CD14-positive monocyte (primary cell): ENCODE results near the gene KRTAP5-10. TPM values are rescaled to one million over a fixed set of nuclear protein-coding genes. Genes with fewer than 3 reads are reported as not detected.
"Not testable (repeated sequence)": the region's sequence is repeated elsewhere in the genome, so short reads cannot be mapped to it uniquely, and the experiment has no call there.

Source experiments
- DNase-seq, 3 donors: peaks; one replicate each; pipeline ENCODE4 v3.0.0-alpha.2; 2011 to 2022
- H2AFZ ChIP-seq: 2 replicates; pipeline ENCODE4 v1.6.0; 2012; ENCODE audit warnings: mild to moderate bottlenecking, low read depth, low read length, inconsistent platforms; ENCODE audit not compliant: insufficient read depth, poor library complexity, severe bottlenecking
- H3K27ac ChIP-seq, 2 donors: 1 replicate in 1 of 2; 2 replicates in 1 of 2; pipeline ENCODE4 v1.5.1; 2012 to 2013; ENCODE audit warnings: low read length in 2 of 2, control low read depth in 1 of 2, inconsistent platforms in 1 of 2, low read depth in 1 of 2, mild to moderate bottlenecking in 1 of 2
- H3K27me3 ChIP-seq, 2 donors: one replicate each; pipeline versions ENCODE4 v1.6.0 to v1.6.1; 2011 to 2013; ENCODE audit warnings: low read length in 2 of 2; ENCODE audit not compliant: control insufficient read depth in 2 of 2, insufficient read depth in 2 of 2
- H3K36me3 ChIP-seq, 2 donors: replicated peaks in 1 of 2; 1 replicate in 1 of 2; 2 replicates in 1 of 2; pipeline versions ENCODE4 v1.5.1 to v1.6.1; 2012 to 2013; ENCODE audit warnings: low read length in 2 of 2, control low read depth in 1 of 2, inconsistent platforms in 1 of 2, mild to moderate bottlenecking in 1 of 2; ENCODE audit not compliant: insufficient read depth in 2 of 2, control insufficient read depth in 1 of 2
- H3K4me1 ChIP-seq, 2 donors: 1 replicate in 1 of 2; 2 replicates in 1 of 2; pipeline versions ENCODE4 v1.5.1 to v1.6.1; 2012 to 2013; ENCODE audit warnings: low read length in 2 of 2, control low read depth in 1 of 2, inconsistent platforms in 1 of 2, mild to moderate bottlenecking in 1 of 2, moderate library complexity in 1 of 2; ENCODE audit not compliant: insufficient read depth in 2 of 2, control insufficient read depth in 1 of 2
- H3K4me2 ChIP-seq: replicated peaks from 2 replicates; pipeline ENCODE3; 2012; ENCODE audit warnings: low read length, moderate library complexity, mild to moderate bottlenecking; ENCODE audit not compliant: poor library complexity, severe bottlenecking; ENCODE audit errors: extremely low read depth
- H3K4me3 ChIP-seq, 3 experiments: fragments of 200-600 bp in 1 of 3; sonication (generic) in 1 of 3; replicated peaks in 1 of 3; 1 replicate in 2 of 3; 2 replicates in 1 of 3; pipeline ENCODE4 v1.5.1; 2011 to 2013; ENCODE audit warnings: low read length in 3 of 3, mild to moderate bottlenecking in 3 of 3, control low read depth in 2 of 3, low read depth in 2 of 3, inconsistent platforms in 1 of 3, moderate library complexity in 1 of 3
- H3K79me2 ChIP-seq: 2 replicates; pipeline ENCODE4 v1.6.0; 2012; ENCODE audit warnings: mild to moderate bottlenecking, control low read depth, inconsistent platforms, low read length, moderate library complexity; ENCODE audit not compliant: insufficient read depth
- H3K9ac ChIP-seq: 2 replicates; pipeline ENCODE4 v1.6.0; 2017; ENCODE audit warnings: low read length, mild to moderate bottlenecking; ENCODE audit not compliant: insufficient read depth, poor library complexity, severe bottlenecking
- H3K9me3 ChIP-seq, 2 donors: replicated peaks in 1 of 2; 1 replicate in 1 of 2; 2 replicates in 1 of 2; pipeline versions ENCODE4 v1.5.1 to v1.6.1; 2012 to 2013; ENCODE audit warnings: low read length in 2 of 2, control low read depth in 1 of 2; ENCODE audit not compliant: control insufficient read depth in 1 of 2, insufficient read depth in 1 of 2
- H4K20me1 ChIP-seq: 2 replicates; pipeline ENCODE4 v1.6.0; 2012; ENCODE audit warnings: mild to moderate bottlenecking, low read length, control low read depth, moderate library complexity; ENCODE audit not compliant: insufficient read depth
- H3K27ac Mint-ChIP-seq, 7 donors: one replicate each; pipeline ENCODE4 v1.8.0; 2020; ENCODE audit warnings: mild to moderate bottlenecking in 7 of 7, mixed read lengths in 7 of 7, moderate library complexity in 6 of 7, inconsistent platforms in 2 of 7
- H3K27me3 Mint-ChIP-seq, 3 donors: one replicate each; pipeline ENCODE4 v1.8.0; 2021 to 2022; ENCODE audit warnings: low read depth in 3 of 3, mild to moderate bottlenecking in 3 of 3, mixed read lengths in 3 of 3, moderate library complexity in 3 of 3, inconsistent platforms in 1 of 3
- H3K36me3 Mint-ChIP-seq, 2 donors: one replicate each; pipeline ENCODE4 v1.8.0; 2020; ENCODE audit warnings: mixed read lengths in 2 of 2, inconsistent platforms in 1 of 2, mild to moderate bottlenecking in 1 of 2
- H3K4me1 Mint-ChIP-seq: one replicate; pipeline ENCODE4 v1.8.0; 2020; ENCODE audit warnings: mild to moderate bottlenecking, mixed read lengths
- H3K4me3 Mint-ChIP-seq, 2 donors: one replicate each; pipeline ENCODE4 v1.8.0; 2020; ENCODE audit warnings: mild to moderate bottlenecking in 2 of 2, mixed read lengths in 2 of 2, moderate library complexity in 1 of 2
- H3K9me3 Mint-ChIP-seq, 7 donors: one replicate each; pipeline ENCODE4 v1.8.0; 2020 to 2022; ENCODE audit warnings: mixed read lengths in 7 of 7, mild to moderate bottlenecking in 6 of 7, moderate library complexity in 6 of 7, inconsistent platforms in 2 of 7
- CTCF ChIP-seq: fragments of 200-600 bp; IDR thresholded peaks from one replicate; pipeline ENCODE4 v1.8.0; 2022; ENCODE audit warnings: antibody characterized with exemption, mild to moderate bottlenecking
- WGBS: methylation state at CpG from one replicate; pipeline ENCODE4 v1.1.5; 2013; ENCODE audit warnings: missing lambda C conversion rate; ENCODE audit not compliant: insufficient coverage; 5-methylcytosine and 5-hydroxymethylcytosine counted together
- intact Hi-C, 2 donors: fragments of 100-400 bp; cut with micrococcal nuclease; formaldehyde crosslinking; loops; one replicate each; pipeline versions ENCODE4 v1.15.0 to v1.15.1; 2023
- polyA plus RNA-seq, 3 donors: library from polyadenylated mRNA; depleted of rRNA in 1 of 3; unstranded in 2 of 3; stranded (reverse) in 1 of 3; fragments of 300-500 nt in 2 of 3; fragments of >200 nt in 1 of 3; fragmentation: Illumina TruSeq in 2 of 3; gene quantifications; 1 replicate in 2 of 3; 2 replicates in 1 of 3; pipeline ENCODE4 v1.2.3, GENCODE V29; 2012 to 2021

Gene KRTAP5-10
- polyA plus RNA-seq, 3 donors, result not detected

- H3K79me2 ChIP-seq, result no peaks in the 10 kb centered on the region
- H3K4me1 ChIP-seq, result no peaks in the 10 kb centered on the region
- TF ChIP-seq CTCF, result no peak
- WGBS, result 59% methylated on average over 9 of the region's 10 CpGs
- peaks cover 0 to 3% (median 1%) of the 10 kb centered on the region in 7 donors for H3K9me3 Mint-ChIP-seq
- no peaks in the 10 kb centered on the region for H3K27me3 ChIP-seq
- H3K4me2 ChIP-seq, result no peak overlapping the region
- H3K27ac ChIP-seq, result no peak overlapping the region
- H4K20me1 ChIP-seq, result no peaks in the 10 kb centered on the region
- H3K4me3 ChIP-seq, result no peak overlapping the region
- no peaks in the 10 kb centered on the region for H3K36me3 ChIP-seq
- peak in 2 of 3 donors; percentile 29 to 73 for DNase-seq
- peaks cover 3 to 9% (median 6%) of the 10 kb centered on the region in 3 donors for H3K27me3 Mint-ChIP-seq
- H2AFZ ChIP-seq, result no peak overlapping the region
- H3K9ac ChIP-seq, result no peak overlapping the region
- H3K27ac Mint-ChIP-seq, result peak overlapping the region in 4 of 7 donors; percentile 15 to 70 (median 38)
- H3K9me3 ChIP-seq, result no peaks in the 10 kb centered on the region
- H3K4me3 Mint-ChIP-seq, result no peak overlapping the region
- H3K36me3 Mint-ChIP-seq, result no peaks in the 10 kb centered on the region
- peaks cover 4% of the 10 kb centered on the region for H3K4me1 Mint-ChIP-seq
- intact Hi-C loops, result no loop called here
Measured at GRCh38 chr11:71532036-71532610, 33.2 kb upstream of the KRTAP5-10 start.

GRCh38 chr11:71534711-71535608 lies 30.4 kb upstream of the KRTAP5-10 start:
- H3K4me1 ChIP-seq, H3K4me1 Mint-ChIP-seq, H3K9me3 ChIP-seq, H3K4me3 Mint-ChIP-seq, H3K9ac ChIP-seq, intact Hi-C loops, H3K36me3 ChIP-seq, DNase-seq, H3K27me3 ChIP-seq, H2AFZ ChIP-seq, H4K20me1 ChIP-seq, H3K4me3 ChIP-seq, H3K27ac ChIP-seq, H3K9me3 Mint-ChIP-seq, H3K36me3 Mint-ChIP-seq, H3K27me3 Mint-ChIP-seq, H3K79me2 ChIP-seq, H3K27ac Mint-ChIP-seq, H3K4me2 ChIP-seq: not testable (repeated sequence)
- WGBS, result 68% methylated on average over 5 of the region's 17 CpGs
